ENCODE results near the gene TRABD2A. TPM values are rescaled to one million over a fixed set of nuclear protein-coding genes. Genes with fewer than 3 reads are reported as not detected.
"Not testable (repeated sequence)": the region's sequence is repeated elsewhere in the genome, so short reads cannot be mapped to it uniquely, and the experiment has no call there.

Gene TRABD2A
- total RNA-seq, 1 donor from 2014 or later = 0.56 TPM

DNA sequence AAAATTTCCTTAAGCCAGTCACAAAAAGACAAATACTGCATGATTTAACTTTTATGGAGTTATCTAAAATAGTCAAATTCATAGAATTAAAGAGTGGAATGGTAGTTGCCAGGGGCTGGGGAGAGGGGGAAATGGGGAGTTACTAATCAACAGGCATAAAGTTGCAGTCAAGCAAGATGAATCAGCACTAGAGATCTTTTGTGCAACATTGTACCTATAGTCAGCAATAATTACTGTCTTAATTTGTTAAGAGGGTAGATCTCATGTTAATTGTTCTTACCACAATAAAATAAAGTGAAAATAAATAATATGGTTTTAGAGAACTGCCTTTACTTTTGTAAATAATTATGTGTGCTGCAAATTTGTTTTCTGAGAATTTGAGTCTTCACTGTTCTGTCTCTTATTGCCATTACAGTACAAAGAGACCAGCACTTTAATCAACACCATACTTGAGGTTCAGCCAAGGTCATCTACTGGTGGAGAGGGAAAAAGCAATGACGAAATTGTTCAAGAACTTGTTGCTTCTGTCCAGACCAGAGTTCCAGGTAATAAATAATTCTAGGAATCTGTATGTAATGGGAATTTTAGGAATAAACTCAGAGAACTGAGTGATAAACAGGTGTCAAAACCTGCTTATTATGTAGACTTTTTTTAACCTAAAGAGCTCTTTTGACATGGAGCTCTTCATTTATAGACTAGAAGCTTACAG is 75.5 kb downstream of the TRABD2A start:
- ATAC-seq (ENCODE audit: poor library complexity) (no peak), DNase-seq (no peak)
- intact Hi-C loops (cut with DNase I) = no loop called here

DNA sequence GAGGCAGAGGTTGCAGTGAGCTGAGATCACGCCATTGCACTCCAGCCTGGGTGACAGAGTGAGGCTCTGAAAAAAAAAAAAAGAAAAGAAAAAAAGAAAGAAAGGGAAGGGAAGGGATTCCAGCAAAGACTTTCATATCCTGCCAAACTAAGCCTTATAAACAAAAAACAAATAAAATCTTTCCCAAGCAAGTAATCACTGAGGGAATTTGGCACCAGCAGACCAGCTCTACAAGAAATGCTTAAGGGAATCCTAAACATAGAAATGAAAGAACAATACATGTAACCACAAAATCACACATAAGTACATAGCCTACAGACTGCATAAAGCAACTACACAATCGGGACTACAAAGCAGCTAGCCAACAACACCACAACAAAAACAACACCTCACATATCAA is 79.1 kb downstream of the TRABD2A start:
- intact Hi-C loops (cut with DNase I) = no loop called here
- no peak for DNase-seq
- ATAC-seq (ENCODE audit: poor library complexity) = no peak

DNA sequence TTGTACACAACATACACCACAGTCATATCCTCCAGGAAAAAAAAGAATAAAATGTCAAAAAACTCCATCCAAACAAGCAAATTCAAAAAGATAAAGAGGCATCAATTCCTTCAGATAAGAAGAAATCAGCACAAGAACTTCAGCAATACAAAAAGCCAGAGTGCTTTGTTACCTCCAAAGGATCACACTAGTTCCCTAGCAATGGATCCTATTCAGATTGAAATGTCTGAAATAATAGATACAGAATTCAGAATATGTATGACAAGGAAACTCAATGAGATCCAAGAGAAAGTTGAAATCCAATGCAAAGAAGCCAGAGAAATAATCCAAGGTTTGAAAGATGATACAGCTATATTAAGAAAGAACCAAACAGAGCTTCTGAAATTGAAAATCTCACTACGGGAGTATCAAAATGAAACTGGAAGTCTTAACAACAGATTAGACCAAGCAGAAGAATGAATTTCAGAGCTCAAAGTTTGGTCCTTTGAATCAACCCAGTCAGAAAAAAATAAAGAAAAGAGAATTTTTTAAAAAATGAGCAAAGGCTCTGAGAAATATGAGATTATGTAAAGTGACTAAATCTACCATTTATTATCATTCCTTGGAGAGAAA is 80.6 kb downstream of the TRABD2A start:
- ATAC-seq (ENCODE audit: poor library complexity) (no peak), DNase-seq (no peak)
- intact Hi-C loops (cut with DNase I) = no loop called here

DNA sequence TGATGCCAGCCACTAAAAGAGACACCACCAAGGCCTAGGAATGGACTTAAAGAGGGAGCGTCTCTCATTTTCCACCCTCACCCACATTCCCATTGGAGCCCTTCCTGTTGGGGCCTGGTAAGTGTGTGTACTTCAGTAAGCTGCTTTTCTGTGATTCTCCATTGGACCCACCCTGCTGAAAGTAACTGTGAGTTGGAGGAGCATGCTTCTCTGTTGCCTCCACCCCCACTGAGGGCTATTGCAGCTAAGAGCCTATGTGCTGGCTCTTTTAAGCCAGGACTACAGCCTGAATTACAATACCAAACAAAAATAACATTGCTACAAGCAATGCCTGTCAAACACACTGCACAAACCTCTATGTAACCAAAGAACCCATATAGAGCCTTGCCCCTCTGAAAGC is 81.1 kb downstream of the TRABD2A start:
- intact Hi-C loops (cut with DNase I) = no loop called here
- no peak for ATAC-seq (ENCODE audit: poor library complexity)

DNA sequence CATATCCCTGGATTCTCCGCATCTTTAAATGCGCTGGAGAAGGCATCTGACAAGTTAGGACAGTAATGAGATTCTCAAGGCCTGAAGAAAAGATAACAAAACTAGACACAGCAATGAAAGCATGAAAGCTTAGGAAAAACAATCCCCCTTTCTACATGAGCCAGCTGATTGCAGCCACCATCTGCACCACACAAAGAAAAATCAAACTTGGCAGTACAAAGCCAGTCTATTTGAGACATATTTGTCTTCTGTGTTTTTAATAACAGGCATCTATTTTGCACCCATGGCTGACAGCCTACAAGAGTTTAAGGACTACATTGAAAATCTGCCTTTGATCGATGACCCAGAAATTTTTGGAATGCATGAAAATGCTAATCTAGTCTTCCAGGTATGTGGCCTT is 83.6 kb downstream of the TRABD2A start:
- ATAC-seq (ENCODE audit: poor library complexity) (no peak), DNase-seq (no peak)
- intact Hi-C loops (cut with DNase I) = no loop called here

More for the DNA sequence above, 81.1 kb downstream of the TRABD2A start:
- DNase-seq = no peak

DNA sequence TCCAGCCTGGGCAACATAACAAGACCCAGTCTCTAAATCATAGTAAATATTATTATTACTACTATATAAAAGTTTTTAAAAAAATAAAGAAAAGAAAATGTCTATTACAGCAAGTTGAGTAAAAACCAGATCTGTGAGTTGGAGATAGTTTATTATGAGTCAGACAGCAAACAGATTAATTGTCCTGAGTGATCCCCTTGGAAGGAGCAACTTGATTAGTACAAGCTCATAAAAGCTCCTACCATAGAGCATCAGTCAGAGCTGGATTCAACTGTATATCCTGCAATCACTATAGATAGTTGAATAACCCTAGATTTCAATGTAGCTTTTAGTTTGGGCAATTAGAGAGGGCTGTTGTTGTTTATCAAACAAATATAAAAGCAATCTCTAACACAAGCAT is 84.1 kb downstream of the TRABD2A start:
- ATAC-seq (ENCODE audit: poor library complexity) (no peak), DNase-seq (no peak)
- intact Hi-C loops (cut with DNase I) = no loop called here

DNA sequence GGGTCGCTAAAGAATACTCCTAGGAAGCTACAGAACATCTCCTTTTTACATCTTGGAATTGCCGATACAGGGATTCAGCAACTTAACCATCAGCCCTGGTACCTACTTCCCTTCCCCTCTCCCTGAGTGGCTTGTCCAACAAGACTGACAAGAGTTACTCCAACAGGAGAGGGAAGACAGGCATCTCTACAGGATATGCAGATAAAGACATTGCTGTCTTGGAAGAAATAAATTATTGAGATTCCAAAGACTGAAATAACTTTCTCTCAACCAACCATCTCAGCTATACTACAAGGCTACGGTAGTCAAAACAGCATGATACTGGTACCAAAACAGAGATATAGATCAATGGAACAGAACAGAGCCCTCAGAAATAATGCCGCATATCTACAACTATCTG is 87.2 kb downstream of the TRABD2A start:
- intact Hi-C loops (cut with DNase I) = no loop called here
- ATAC-seq (ENCODE audit: poor library complexity) (no peak), DNase-seq (no peak)

DNA sequence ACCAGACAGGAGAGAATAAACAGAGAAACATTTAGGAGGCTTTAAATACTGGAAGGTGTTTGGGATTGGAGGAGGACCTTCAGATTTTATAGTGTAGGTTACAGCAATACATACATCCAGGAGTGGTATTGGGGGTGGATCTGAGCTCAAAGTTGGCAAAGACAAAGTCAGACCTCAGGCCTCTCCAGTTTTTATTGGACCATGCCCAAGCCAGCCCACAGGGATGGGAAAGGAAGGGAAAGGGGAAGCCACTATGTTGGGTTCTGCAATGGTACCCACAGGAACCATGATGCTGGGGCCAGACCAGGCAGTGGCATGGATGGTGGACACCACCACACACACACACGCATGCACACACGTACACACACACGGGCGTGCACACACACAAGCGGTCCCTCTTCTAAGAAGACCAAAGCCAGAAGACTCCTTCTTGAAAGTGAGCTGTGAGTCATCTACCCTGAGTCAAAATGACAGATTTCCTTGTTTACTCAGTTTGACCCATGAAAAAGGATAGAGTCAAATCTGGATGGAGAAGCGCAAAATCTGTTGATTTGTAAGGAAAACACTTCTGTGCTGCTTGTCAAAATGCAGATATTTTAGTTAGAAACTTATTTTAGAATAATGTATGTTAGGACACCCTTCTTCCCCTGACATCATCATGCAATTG is 87.9 kb downstream of the TRABD2A start:
- DNase-seq = no peak
- intact Hi-C loops (cut with DNase I) = no loop called here
- no peak for ATAC-seq (ENCODE audit: poor library complexity)

DNA sequence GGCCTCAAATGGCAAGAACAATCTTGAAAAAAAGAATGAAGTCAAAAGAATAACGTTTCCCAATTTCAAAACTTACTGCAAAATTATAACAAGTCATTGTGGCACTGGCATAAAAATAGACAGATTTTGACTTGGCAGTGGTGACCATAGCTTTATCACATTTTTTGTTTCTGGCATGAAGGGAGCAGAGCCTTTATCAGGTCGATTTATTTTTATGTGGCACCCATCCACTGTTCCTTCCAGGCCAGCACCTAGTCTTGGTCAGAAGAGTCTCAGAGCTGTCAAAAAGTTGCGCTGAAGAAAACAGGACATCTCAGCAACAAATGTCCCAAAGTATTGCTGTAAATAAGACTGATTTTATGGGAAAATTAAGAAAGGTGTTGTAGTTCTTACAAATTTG is 92.4 kb downstream of the TRABD2A start:
- intact Hi-C loops (cut with DNase I) = no loop called here
- no peak for DNase-seq
- peak; percentile 74 for ATAC-seq (ENCODE audit: poor library complexity)

DNA sequence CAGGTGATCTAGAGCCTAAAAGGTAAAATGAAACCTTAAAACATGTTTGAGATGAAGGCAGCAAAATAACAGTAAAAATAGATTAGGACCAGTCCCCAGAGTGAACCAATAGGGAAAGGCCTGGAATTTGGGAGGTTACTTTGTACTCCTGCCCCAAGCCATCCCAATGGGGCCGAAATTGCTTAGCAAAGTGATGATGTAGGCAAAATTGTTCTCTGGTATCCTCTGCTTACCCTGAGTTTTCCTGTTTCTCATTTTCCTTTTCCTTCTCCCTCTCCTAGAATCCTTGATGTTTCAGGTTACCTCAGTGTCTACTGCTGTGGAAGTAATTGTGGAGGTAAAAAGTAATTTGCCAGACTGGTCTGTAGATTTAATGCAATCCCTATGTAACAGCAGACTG is 92.9 kb downstream of the TRABD2A start:
- DNase-seq (no peak), ATAC-seq (ENCODE audit: poor library complexity) (no peak)
- intact Hi-C loops (cut with DNase I) = no loop called here

DNA sequence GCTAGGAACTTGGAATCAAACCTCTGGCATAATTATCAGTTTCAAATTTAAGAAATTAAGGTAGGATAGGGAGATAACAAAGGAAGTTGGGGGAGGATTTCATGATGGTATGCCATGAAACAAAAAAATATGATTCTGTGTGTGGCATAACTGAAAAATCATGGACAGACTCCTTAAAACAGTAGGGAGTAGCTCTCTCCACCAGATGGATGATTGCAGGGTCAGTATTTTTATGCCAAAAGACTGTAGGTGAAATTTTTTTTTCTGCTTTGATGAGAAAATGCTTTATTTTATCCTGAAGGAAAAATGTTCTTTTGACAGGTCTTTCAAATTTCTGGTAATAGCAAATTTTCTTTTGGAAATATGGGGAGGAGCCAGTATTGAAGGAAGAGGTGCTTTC is 94.3 kb downstream of the TRABD2A start:
- no peak for ATAC-seq (ENCODE audit: poor library complexity)
- intact Hi-C loops (cut with DNase I) = no loop called here
- DNase-seq = no peak

DNA sequence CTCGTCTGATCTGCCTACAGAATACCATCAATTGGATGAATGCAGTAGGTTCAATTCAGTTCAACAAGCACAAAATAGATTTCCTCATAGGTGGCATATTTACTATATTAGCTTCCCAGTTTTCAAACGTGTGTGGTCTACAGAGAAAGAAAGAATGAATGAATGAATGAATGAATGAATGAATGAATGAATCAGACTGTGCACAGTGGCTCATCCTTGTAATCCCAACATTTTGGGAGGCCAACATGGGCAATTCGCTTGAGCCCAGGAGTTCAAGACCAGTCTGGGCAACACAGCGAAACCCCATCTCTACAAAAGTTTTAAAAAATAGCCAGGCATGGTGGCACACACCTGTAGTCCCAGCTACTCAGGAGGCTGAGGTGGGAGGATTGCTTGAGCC is 94.9 kb downstream of the TRABD2A start:
- intact Hi-C loops (cut with DNase I) = no loop called here
- ATAC-seq (ENCODE audit: poor library complexity) (no peak), DNase-seq (no peak)

DNA sequence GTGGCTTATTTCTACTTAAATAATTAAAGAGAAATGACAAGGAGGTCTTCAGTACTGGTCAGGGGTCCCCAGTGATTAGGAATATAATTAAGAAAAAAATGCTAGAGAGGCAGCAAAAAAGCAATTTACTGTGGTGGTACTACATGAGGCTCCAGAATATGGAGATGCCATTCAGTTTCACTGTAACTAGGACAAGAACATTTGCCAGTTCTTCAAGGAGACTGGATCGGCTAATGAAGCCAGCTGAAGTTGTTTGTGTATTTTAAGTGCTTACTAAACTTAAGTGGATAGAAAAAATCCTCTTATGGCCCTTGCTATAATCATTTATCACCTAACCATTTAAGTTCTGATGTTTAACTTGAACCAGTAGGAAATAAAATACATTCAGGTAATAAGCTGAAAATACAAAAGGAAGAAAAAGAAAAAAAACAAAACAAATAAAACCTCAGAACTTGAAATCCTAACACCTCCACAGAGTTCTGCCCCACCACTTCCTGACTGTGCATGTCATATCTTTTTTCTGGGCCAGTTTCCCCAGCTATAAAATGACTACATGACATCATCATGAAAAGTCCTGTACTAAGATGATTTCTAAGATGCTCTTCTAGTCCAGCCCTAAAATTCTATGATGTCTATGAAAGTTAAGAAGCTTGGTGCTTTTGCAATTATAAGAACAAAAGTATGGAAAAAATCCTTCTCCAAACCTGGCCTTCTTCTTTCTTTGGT is 98.0 kb downstream of the TRABD2A start:
- ATAC-seq (ENCODE audit: poor library complexity) (no peak), DNase-seq (no peak)
- intact Hi-C loops (cut with DNase I) = no loop called here

DNA sequence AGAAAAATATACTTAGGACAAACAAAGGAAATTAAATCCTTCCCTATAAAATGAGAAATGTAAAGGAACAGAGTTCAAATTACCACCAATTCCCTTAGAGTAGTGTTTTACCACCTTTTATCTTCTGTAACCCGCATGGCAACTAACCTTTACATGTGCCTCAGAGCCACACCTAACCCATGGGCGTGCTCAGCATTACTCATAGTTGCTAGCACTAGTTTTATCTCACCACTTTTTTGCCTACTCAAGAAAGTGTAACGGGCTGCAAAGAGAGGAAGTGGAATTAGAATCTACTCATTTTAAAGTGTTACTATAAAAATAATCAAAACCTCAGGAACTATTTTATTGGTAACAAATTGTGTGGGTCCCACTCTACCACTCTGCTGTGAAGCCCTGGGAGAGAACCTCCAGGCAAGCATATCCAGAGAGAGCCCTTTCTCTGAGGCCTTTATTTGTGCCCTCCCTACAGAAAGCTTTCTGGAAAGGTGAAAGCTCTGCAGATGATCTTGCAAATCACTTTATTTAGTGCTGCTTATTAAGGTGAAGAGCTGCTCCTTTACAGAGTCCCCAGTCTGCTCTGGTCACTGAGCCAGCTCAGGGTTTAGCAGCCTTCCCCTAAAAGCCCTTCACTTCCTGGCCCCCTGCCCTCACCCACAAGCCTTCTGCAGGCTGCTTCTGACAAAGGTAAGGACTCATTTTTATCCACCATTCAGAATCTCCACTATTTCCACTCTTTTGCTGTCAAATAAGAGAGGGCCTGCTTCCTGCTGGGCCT is 98.8 kb downstream of the TRABD2A start:
- intact Hi-C loops (cut with DNase I) = no loop called here
- ATAC-seq (ENCODE audit: poor library complexity) (no peak), DNase-seq (no peak)

DNA sequence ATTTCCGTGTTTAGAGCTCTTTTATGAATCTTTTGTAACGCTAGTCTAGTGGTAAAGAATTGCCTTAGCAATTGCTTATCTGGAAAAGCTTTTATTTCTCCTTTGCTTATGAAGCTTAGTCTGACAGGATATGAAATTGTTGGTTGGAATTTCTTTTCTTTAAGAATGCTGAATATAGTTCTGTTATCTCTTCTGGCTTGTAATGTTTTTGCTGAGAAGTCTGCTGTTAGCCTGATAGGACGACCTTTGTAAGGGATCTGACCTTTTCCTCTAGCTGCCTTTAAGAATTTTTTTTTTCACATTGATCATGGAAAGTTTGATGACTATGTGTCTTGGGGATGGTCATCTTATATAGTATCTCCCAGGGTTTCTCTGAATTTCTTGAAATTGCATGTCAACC is 101.1 kb downstream of the TRABD2A start:
- no peak for ATAC-seq (ENCODE audit: poor library complexity)
- DNase-seq = no peak
- intact Hi-C loops (cut with DNase I) = no loop called here

DNA sequence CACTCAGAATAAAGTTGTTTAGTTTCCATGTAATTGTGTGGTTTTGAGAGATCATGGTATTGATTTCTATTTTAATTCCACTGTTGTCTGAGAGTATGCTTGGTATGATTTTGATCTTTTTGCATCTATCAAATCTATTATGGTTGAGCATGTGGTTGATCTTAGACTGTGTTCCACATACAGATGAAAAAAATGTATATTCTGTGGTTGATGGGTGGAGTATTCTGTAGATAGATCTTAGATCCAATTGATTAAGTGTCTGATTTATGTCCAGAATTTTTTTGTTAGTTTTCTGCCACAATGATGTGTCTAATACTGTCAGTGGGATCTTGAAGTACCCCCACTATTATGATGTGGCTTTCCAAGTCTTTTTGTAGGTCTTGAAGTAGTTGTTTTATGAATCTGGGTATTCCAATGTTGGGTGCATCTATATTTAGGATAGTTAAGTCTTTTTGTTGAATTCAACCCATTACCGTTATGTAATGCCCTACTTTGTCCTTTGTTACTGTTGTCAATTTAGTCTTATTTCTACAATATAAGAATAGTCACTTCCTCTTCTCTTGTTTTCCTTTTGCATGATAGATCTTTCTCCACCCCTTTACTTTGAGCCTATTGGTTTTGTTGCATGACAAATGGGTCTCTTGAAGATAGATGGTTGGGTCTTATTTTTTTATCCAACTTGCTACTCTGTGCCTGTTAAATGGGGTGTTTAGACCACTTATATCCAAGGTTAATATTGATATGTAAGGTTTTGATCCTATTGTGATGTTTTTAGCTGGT is 101.8 kb downstream of the TRABD2A start:
- no peak for ATAC-seq (ENCODE audit: poor library complexity)

DNA sequence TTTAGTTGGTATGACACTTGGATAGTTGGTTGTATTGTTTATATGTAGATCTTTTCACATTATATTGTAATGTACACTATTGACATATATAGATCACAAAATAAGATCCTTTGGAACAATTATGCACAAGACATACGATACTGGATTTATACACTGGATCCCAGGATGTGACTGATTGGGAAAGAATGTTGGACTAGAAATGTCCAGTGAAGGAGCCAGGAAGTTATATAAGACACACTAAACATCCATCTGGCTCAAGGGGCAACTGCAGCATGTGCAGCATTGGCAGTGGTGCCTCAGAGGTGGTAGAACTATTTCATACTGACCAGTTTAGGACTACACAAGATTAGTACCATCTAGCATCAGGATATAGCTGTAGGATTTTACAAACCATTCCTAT is 104.9 kb downstream of the TRABD2A start:
- intact Hi-C loops (cut with DNase I) = no loop called here

More for the DNA sequence above, 101.8 kb downstream of the TRABD2A start:
- DNase-seq = no peak
- intact Hi-C loops (cut with DNase I) = no loop called here

DNA sequence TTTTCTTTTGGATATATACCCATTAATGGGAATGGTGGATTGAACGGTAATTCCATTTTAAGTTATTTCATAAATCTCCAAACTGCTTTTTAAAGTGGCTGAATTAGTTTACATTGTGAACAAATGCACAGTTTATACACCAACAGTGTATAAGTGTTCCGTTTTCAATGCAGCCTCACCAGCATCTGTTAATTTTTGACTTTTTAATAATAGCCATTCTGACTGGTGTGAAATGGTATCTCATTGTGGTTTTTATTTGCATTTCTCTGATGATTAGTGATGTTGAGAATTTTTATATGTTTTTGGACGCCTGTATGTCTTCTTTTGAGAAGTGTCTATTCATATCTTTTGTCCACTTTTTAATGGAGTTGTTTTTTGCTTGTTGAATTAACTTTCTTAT is 107.3 kb downstream of the TRABD2A start:
- DNase-seq; ATAC-seq (ENCODE audit: poor library complexity); intact Hi-C loops (cut with DNase I): not testable (repeated sequence)

More for the DNA sequence above, 104.9 kb downstream of the TRABD2A start:
- ATAC-seq (ENCODE audit: poor library complexity) = no peak
- no peak for DNase-seq
